Lower leg skin (tissue), 4 donors: ENCODE data around the gene FAM3D. TPM values are rescaled to one million over a fixed set of nuclear protein-coding genes. Genes with fewer than 3 reads are reported as not detected.

ENCODE experiments used
- total RNA-seq, 4 donors: library from RNA; depleted of rRNA; stranded (reverse); fragments of >200 nt; gene quantifications; one replicate each; pipeline ENCODE4 v1.1.0, GENCODE V29; 2016

The FAM3D gene
- total RNA-seq, 4 donors from 2014 or later = 3.7 to 3.8 (median 3.8) TPM; not detected in 1

Other genes with a start within 250 kb of the FAM3D start
- gene PDHB, start 232.9 kb downstream of the FAM3D start, total RNA-seq = 100 to 1,000 TPM in 2 of 4 donors, 10 to 100 TPM in 2; 36.9 to 112 (median 77.8) TPM
- 10 to 100 TPM in 3 of 4 donors, 1 to 10 TPM in 1; 9.4 to 14.8 (median 11.6) TPM for gene KCTD6, start 174.7 kb downstream of the FAM3D start, total RNA-seq
- gene ACOX2, start 129.6 kb downstream of the FAM3D start, total RNA-seq = 1 to 10 TPM; 2.6 to 6.6 (median 4.5) TPM
- gene FAM107A, start 89.4 kb downstream of the FAM3D start, total RNA-seq = 10 to 100 TPM in 3 of 4 donors, 1 to 10 TPM in 1; 9.2 to 52.5 (median 16.9) TPM